Activated CD8-positive, alpha-beta memory T cell treated with anti-CD3 and anti-CD28 coated beads, Interleukin-2, amount 50 U/mL, for 48 hours (primary cell): ENCODE data around the gene PSME2.

Experiments used
- DNase-seq: peaks from one replicate; pipeline ENCODE4 v3.0.0-alpha.2; 2020

Gene PSME2

DNA sequence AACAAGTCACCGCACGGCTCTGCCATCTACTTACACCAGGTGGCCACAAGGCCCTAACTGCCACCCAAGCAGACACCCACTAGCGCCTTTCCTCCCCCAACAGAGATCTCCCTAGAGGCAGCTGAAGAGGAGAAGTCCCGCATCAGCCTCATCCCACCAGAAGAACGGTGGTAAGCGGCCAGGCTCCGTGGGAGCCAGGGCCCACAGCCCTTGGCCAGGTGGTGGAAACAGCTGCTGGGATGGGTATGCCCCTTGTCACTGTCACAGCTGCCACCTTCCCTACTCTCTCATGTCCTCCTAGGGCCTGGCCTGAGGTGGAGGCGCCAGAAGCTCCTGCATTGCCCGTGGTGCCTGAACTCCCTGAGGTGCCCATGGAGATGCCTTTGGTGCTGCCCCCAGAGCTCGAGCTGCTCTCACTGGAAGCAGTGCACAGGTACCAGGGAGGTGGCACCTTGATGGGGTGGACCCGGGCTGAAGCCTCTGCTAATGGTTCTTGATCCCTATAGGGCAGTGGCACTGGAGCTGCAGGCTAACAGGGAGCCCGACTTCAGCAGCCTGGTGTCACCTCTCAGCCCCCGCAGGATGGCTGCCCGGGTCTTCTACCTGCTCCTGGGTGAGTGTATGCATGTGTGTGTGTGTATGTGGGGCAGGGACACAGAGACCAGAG is 33.0 kb upstream of the PSME2 start:
- DNase-seq, result no peak

- no peak for DNase-seq
Measured at GRCh38 chr14:24178399-24179178, 32.2 kb upstream of the PSME2 start.

DNA sequence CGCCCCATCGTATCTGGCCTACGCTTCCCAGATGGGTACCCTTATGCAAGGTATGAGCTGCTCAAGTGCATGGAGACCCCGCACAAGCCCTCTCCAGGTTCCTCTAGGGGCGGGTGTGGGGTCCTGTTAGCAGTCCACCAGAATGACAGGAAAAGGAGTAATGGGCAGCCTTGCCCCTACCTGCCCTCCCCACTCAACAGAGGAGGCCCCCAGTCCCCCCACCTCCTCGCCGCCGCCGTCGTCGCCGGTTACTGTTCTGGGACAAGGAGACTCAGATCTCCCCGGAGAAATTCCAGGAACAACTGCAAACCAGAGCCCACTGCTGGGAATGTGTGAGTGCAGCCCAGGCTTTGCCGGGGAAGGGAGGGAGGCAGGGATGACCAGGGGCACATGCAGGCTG is 31.5 kb upstream of the PSME2 start:
- DNase-seq, result no peak

DNA sequence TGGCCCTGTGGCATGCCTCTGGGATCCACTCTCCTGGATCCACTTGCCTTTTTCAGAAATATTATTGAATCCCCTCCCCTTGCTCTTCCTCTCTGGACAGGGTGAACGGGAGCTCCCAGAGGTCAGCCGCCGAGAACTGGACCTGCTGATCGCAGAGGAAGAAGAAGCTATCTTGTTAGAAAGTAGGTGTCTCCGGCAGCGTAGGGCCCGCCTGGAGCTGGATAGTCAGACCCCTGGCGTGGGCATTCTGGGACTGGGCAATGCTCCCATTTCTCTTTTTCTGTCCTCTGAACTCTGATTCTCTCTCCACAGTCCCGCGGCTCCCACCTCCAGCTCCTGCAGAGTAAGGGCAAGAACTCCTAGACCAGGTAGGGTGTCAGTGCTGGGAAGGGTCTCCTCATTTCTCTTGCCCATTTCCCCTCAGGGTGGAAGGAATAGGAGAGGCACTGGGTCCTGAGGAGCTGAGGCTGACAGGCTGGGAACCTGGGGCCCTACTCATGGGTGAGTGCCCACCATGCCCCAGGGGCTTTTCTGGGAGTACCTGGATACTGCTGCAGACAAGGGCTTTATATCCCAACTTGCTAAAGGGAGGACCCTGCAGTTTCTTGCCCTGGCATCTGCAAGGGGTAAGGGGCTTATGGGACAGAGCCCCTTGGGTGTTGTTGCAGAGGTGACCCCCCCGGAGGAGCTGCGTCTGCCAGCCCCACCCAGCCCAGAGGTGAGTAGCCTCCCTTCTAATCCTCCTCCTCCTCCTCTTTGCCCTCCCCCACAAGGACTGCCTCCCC is 30.8 kb upstream of the PSME2 start:
- no peak for DNase-seq

GRCh38 chr14:24176599-24176998 is 30.2 kb upstream of the PSME2 start:
- DNase-seq, result no peak

DNA sequence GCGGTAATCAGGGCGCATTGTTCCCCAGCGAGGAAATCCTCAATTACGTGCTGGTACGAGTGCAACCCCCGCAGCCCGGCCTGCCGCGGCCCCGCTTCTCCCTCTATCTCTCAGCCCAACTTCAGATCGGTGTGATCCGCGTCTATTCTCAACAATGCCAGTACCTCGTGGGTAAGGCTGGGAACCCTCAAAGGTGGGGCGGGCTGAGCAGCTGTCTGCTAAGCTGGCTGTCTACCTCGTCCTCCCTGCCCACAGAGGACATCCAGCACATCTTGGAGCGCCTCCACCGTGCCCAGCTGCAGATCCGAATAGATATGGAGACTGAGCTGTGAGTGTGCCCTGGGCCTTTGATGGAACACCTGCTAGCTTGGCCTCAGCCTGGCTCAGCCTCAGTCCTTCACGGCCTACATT is 26.5 kb upstream of the PSME2 start:
- no peak for DNase-seq

- no peak for DNase-seq
Measured at GRCh38 chr14:24172261-24172860, 26.0 kb upstream of the PSME2 start.

DNA sequence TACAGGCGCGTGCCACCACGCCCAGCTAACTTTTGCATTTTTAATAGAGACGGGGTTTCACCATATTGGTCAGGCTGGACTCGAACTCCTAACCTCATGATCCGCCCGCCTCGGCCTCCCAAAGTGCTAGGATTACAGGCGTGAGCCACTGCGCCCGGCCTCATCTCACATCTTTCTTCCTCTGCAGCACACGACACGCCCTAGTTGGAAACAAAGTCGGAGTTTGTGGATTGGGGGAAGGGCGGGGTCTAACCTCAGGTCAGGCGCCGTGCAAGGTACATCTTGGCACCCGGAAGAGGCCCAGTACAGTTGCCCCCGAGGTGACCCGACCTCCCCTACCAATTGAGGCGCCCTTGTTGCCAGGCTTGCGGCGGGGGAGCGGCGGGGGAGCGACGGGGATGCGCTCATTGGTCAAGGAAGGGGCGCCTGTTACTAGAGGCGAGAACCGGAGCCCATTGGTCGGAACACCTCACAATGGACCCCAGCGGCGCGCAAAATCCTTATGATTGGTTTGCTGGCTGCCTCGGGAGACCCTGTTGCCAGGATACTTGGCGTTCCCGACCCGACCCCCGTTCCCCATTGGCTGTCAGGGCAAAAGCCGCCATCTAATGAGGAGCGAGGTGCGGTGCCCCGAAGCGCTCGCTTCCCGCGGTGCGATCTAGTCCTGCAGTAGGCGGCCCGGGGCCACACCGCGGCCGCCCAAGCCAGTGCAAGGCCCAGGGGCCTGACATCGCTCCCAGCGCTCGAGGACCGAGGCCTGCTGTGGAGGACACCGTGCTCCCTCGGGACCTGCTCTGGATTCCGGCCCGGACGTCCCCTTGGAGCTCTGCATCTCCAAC is 25.2 kb upstream of the PSME2 start, which contains the start of gene REC8:
TSS of gene REC8 (plus strand) at position 659 of the 839 bp plus-strand sequence. CDS start 473 bp downstream, outside the sequence.
- DNase-seq, result peak; percentile 89

DNA sequence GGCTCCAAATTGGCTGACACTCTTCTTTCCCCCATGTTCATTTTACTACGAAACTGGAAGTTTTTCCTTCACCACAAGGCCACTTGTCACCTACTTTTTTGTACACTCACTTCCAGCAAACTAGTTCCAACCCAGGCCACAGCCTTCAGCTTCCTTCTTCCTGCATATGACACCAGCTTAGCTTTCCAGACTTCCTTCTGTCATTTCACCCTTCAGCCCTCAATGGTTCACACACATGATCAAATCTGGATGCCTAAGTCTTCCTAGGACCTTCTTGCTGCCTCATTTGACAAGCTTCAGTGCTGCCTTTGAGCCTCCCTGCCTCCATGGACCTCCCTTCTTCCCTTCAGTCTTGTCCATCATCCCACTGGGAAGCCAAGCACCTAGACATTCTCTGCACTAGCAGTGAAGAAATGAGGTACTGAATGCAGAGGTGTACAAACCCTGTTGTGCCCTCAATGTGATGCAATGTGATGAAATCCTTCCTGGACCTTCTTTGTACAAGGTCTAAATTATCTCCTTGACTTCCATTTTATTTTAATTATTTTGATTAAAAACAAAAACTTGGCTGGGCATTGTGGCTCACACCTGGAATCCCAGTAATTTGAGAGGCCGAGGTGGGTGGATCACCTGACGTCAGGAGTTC is 21.2 kb upstream of the PSME2 start:
- no peak for DNase-seq

- DNase-seq, result no peak
Measured at GRCh38 chr14:24165785-24166184, 19.4 kb upstream of the PSME2 start.

DNA sequence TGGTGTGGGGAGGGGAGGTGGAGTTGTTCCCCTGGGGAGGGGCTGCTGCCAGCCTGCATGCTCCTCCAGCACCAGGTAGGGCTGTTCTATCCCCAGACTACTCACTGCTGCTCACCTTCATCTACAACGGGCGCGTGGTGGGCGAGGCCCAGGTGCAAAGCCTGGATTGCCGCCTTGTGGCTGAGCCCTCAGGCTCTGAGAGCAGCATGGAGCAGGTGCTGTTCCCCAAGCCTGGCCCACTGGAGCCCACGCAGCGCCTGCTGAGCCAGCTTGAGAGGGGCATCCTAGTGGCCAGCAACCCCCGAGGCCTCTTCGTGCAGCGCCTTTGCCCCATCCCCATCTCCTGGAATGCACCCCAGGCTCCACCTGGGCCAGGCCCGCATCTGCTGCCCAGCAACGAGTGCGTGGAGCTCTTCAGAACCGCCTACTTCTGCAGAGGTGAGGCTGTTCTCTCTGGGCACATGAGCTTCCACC is 18.1 kb upstream of the PSME2 start:
- DNase-seq, result no peak

GRCh38 chr14:24162093-24162492 is 15.7 kb upstream of the PSME2 start:
- no peak for DNase-seq

DNA sequence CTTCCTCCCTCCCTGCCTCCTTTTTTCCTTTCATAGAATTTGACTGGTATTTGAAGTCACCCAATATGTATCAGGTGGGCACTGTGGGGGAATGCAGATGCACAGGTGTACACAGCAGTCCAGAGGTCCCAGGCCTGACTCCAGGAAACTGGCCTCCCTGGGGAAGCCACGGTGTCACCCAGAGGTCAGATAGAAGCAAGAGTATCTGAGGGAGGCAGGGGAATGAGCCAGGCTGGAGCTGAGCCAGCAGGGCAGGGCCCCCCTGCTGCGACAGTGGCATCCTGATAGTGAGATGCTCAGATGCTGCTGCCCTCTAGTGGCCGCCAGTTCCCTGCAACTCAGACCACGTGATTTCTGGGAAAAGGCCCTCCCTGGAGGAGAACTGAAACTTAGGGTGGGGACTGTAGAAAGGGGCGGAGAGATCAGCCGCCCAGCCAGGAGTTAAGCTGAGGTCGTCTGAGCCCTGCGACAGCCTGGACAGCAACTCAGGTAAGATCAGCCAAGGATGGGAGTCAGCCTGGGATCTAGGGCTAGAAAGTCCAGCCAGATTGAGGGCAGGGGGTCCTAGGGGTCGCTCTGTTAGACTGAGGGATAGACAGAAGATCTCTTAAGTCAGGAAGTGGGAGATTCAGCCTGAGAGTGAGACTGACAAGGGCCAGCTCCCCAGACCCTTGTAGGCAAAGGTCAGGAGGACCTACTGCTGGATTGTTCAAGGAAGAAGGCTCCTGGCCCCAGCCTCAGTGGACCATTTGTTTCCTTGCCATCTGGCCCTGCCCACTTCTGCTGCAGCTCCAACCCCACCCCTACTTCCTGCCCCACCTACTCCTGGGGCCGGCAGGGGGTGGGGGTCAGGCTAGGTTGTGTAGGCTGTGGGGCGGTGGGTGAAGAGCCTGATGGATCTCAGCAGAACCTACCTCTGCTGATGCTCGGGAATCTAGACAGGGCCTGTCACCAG is 14.7 kb upstream of the PSME2 start, which contains the start of gene IRF9:
TSS of gene IRF9 (plus strand) at position 416 of the 955 bp plus-strand sequence. CDS start 880 bp downstream, outside the sequence.
- DNase-seq, result peak; percentile 100

DNA sequence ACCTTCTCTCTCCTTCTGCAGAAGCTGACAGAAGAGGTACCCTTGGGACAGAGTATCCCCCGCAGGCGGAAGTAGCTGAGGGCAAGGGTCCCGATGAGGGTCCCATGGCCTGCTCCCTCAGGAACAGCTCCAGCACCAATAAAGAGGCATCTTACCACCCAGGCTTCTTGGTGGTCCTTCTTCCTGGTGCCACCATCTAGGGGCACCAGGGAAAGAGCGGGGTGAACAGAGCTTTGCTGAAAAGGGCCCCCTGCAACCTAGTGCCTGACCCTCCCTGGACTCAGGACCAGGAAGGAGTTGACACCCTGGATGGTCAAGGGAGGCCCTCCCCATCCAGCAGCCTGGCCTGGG is 14.1 kb upstream of the PSME2 start:
- DNase-seq, result no peak

GRCh38 chr14:24159777-24160498 is 13.5 kb upstream of the PSME2 start:
- DNase-seq, result no peak

DNA sequence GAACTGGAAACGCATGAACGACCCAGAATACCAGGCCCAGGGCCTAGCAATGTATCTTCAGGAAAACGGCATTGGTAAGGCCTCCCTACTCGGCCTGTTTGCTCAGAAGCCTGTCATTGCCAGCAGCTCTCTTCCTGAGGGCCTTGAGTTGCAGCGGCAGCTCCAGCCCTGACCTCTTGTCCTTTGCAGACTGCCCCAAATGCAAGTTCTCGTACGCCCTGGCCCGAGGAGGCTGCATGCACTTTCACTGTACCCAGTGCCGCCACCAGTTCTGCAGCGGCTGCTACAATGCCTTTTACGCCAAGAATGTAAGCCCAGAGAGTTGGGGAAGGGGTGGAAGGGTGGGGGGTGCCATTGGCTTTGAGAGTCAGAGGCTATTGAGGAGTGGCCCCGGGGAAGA is 10.9 kb upstream of the PSME2 start:
- DNase-seq, result no peak

DNA sequence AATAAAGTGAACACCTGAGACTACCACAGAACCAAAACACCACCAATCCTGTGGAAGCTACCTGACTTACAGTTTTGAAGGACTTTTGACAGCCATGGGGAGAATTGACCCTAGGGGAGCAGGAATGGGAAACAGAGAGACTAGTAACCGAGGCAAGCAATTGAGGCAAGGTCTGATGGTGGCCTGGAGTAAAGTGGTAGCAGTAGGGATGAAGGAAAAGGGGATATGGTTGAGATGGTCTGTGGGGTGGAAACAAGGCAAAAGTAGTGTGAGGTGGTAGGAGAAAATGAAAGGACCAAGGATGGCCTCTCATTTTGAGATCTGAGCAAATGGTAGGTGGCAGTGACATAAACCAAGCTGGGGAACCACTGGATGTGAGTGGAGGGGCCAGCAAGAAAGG is 10.4 kb upstream of the PSME2 start:
- no peak for DNase-seq

GRCh38 chr14:24155100-24155499 is 8.7 kb upstream of the PSME2 start:
- no peak for DNase-seq

- no peak for DNase-seq
Measured at GRCh38 chr14:24151404-24152080, 5.1 kb upstream of the PSME2 start.
